Body of pancreas (tissue), 4 donors: ENCODE data around the gene PELO. TPM values are rescaled to one million over a fixed set of nuclear protein-coding genes. Genes with fewer than 3 reads are reported as not detected.
A peak's percentile ranks its signal among the peaks of the same experiment; 100 is the strongest.

ENCODE experiments used
- ATAC-seq: fragments of 150-250 bp; one replicate; pipeline ENCODE4 v1.9.1; 2016
- DNase-seq, 4 donors: peaks; one replicate each; pipeline ENCODE4 v3.0.0-alpha.2; 2019
- H3K27ac ChIP-seq, 4 donors: fragments of 200-600 bp; sonication (generic); 1 replicate in 3 of 4; 2 replicates in 1 of 4; pipeline versions ENCODE4 v1.5.1 to v1.6.1; 2016 to 2019; ENCODE audit warnings: mild to moderate bottlenecking in 1 of 4, mixed read lengths in 1 of 4, moderate library complexity in 1 of 4
- H3K27me3 ChIP-seq, 2 donors: fragments of 200-600 bp; sonication (generic); one replicate each; pipeline ENCODE4 v1.6.0; 2016; ENCODE audit warnings: mild to moderate bottlenecking in 1 of 2
- H3K36me3 ChIP-seq, 2 donors: fragments of 200-600 bp; sonication (generic); replicated peaks in 1 of 2; 2 replicates each; pipeline ENCODE4 v1.5.1; 2016; ENCODE audit warnings: low read depth in 2 of 2; ENCODE audit not compliant: insufficient read depth in 1 of 2
- H3K4me1 ChIP-seq: fragments of 200-600 bp; sonication (generic); one replicate; pipeline ENCODE4 v1.6.0; 2016
- H3K4me3 ChIP-seq, 2 donors: fragments of 200-600 bp; sonication (generic); 1 replicate in 1 of 2; 2 replicates in 1 of 2; pipeline ENCODE4 v1.5.1; 2016 to 2019
- H3K9me3 ChIP-seq, 3 donors: fragments of 200-600 bp; sonication (generic); 1 replicate in 2 of 3; 2 replicates in 1 of 3; pipeline ENCODE4 v1.5.1; 2016
- CTCF ChIP-seq, 7 experiments: fragments of 450-650 bp in 4 of 7; fragments of 200-600 bp in 3 of 7; sonication (generic) in 3 of 7; IDR thresholded peaks; one replicate each; pipeline ENCODE4 v1.5.1; 2016 to 2019; ENCODE audit warnings: antibody characterized with exemption in 7 of 7
- POLR2A ChIP-seq, 3 donors: fragments of 450-650 bp; IDR thresholded peaks; one replicate each; pipeline ENCODE4 v1.6.1; 2016; ENCODE audit warnings: antibody characterized with exemption in 3 of 3, mild to moderate bottlenecking in 2 of 3
- WGBS, 2 donors: methylation state at CpG; one replicate each; pipeline ENCODE4 v1.1.5; 2017; 5-methylcytosine and 5-hydroxymethylcytosine counted together
- intact Hi-C: fragments of 100-400 bp; cut with DNase I; formaldehyde crosslinking; loops from one replicate; pipeline ENCODE4 v1.15.1; 2023
- total RNA-seq, 2 donors: library from RNA; depleted of rRNA; stranded (reverse); fragments of >200 nt; gene quantifications; one replicate each; pipeline ENCODE4 v1.1.0, GENCODE V29; 2016

Gene PELO
- total RNA-seq, 2 donors from 2014 or later, result 3.6 to 8.3 TPM

DNA sequence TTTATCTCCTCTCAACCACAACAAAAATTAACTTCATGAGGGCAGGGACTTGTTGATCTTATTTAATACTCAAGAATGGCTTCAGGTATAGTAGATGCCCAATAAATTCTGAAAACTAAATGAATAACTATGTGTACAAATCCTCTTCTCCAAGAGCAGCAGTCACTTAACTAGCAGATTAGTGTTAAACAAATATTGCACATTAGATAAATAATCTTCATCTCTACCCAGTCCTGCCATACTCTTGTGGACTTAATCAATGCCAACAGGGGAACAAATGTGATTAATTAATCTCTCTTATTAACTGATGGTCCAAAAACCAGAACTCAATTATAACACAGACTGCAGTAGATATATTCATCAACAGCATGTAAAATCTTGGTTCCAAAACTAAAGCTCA is 15.0 kb upstream of the PELO start:
- no peaks in the 10 kb centered on the region for H3K27me3 ChIP-seq
- TF ChIP-seq POLR2A (IDR thresholded peaks at IDR 0.05) (no peak), CTCF (IDR thresholded peaks at IDR 0.05) (no peak)

GRCh38 chr5:52773342-52773741 is 14.4 kb upstream of the PELO start:
- ATAC-seq (peak; percentile 33), DNase-seq (no peak)
- no peaks in the 10 kb centered on the region for H3K9me3 ChIP-seq
- H3K27me3 ChIP-seq, result no peaks in the 10 kb centered on the region
- 68 to 82% methylated on average over 2 of the region's 2 CpGs for WGBS, 2 donors
- intact Hi-C loops, result no loop called here
- no peaks in the 10 kb centered on the region for H3K36me3 ChIP-seq
- no peak overlapping the region for H3K4me3 ChIP-seq
- no peak overlapping the region for H3K27ac ChIP-seq
- H3K4me1 ChIP-seq, result no peaks in the 10 kb centered on the region
- TF ChIP-seq POLR2A (IDR thresholded peaks at IDR 0.05) (no peak), CTCF (IDR thresholded peaks at IDR 0.05) (no peak)

More for the DNA sequence above, 15.0 kb upstream of the PELO start:
- DNase-seq (no peak), ATAC-seq (no peak)
- Histone ChIP-seq H3K4me1 (no peaks in the 10 kb centered on the region), H3K27ac (no peak overlapping the region), H3K36me3 (no peaks in the 10 kb centered on the region), H3K9me3 (no peaks in the 10 kb centered on the region), H3K4me3 (no peak overlapping the region)
- intact Hi-C loops, result no loop called here

DNA sequence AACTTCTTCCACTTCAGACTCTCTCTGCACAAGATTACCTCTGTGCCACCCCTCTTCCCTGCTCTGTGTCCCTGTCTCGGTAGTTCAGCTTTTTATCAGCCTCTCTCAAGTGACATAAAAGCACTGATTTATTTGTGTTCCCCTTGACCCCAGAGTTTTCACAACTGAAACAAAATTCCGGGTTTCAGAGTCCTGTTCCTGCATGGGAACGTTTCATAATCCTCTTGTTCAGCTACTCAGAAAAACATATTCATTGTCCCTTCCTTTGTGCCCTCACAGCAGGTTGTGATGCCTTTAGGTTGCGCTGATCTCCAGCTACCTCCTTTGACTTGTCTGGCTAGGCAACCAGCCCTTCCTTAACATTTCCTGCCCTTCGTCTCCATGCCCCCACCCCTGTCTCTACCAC is 13.7 kb upstream of the PELO start:
- H3K27ac ChIP-seq, result no peak overlapping the region
- WGBS, 2 donors, result 39 to 40% methylated on average over 5 of the region's 5 CpGs
- no peak for DNase-seq

GRCh38 chr5:52776116-52776515 is 11.6 kb upstream of the PELO start:
- Histone ChIP-seq H3K4me3 (no peak overlapping the region), H3K27me3 (no peaks in the 10 kb centered on the region), H3K9me3 (no peaks in the 10 kb centered on the region), H3K4me1 (no peaks in the 10 kb centered on the region), H3K36me3 (no peaks in the 10 kb centered on the region), H3K27ac (no peak overlapping the region)
- 83 to 90% methylated on average over 2 of the region's 2 CpGs for WGBS, 2 donors
- TF ChIP-seq POLR2A (IDR thresholded peaks at IDR 0.05) (no peak), CTCF (IDR thresholded peaks at IDR 0.05) (no peak)
- DNase-seq (no peak), ATAC-seq (no peak)
- intact Hi-C loops, result no loop called here

More for the DNA sequence above, 13.7 kb upstream of the PELO start:
- no peaks in the 10 kb centered on the region for H3K9me3 ChIP-seq
- no peaks in the 10 kb centered on the region for H3K4me1 ChIP-seq
- no peaks in the 10 kb centered on the region for H3K27me3 ChIP-seq
- no peak overlapping the region for H3K4me3 ChIP-seq
- intact Hi-C loops, result no loop called here
- ATAC-seq, result no peak
- TF ChIP-seq POLR2A (IDR thresholded peaks at IDR 0.05) (no peak), CTCF (IDR thresholded peaks at IDR 0.05) (no peak)
- H3K36me3 ChIP-seq, result no peaks in the 10 kb centered on the region

DNA sequence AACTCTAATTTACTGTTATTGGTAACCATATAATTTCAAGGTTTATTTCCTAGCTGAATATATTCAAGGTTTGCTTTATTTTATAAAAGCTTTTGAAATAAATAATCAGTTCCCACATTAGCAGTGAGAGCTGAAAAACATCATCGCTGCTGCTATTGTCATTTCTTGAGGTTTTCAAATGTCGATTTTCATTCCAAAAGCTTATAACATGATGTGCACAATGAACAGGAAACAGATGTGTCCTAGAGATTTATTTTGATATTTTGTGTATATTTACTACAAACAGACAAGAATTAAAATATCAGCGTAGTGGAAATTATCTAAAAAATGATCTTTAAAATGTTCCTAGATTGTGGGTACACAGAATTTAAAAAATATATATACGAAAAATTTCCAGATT is 10.5 kb upstream of the PELO start:
- no peak overlapping the region for H3K4me3 ChIP-seq
- no peak for DNase-seq
- no peak for ATAC-seq
- WGBS, 2 donors, result 69 to 83% methylated on average over 4 of the region's 4 CpGs
- no peak for TF ChIP-seq POLR2A (IDR thresholded peaks at IDR 0.05)
- no peak for TF ChIP-seq CTCF (IDR thresholded peaks at IDR 0.05)
- intact Hi-C loops, result no loop called here
- H3K4me1 ChIP-seq, result no peaks in the 10 kb centered on the region
- no peaks in the 10 kb centered on the region for H3K36me3 ChIP-seq
- no peaks in the 10 kb centered on the region for H3K9me3 ChIP-seq
- no peak overlapping the region for H3K27ac ChIP-seq
- no peaks in the 10 kb centered on the region for H3K27me3 ChIP-seq
